GM23338 (cell line): Measurements from ENCODE around the gene GUCA1A. TPM values are rescaled to one million over a fixed set of nuclear protein-coding genes. Genes with fewer than 3 reads are reported as not detected.

ENCODE experiments used
- ATAC-seq: fragments of 200-7000 bp; cut with Tn5 transposase; 3 replicates; pipeline ENCODE4 v1.9.1; 2020
- DNase-seq: peaks from one replicate; pipeline ENCODE4 v3.0.0-alpha.2; 2015; ENCODE audit warnings: low spot score
- H2AFZ ChIP-seq: fragments of 200-600 bp; sonication (generic); 2 replicates; pipeline ENCODE4 v1.8.0; 2016; ENCODE audit warnings: antibody characterized with exemption, mild to moderate bottlenecking, moderate library complexity
- H3F3A ChIP-seq: fragments of 200-600 bp; sonication (generic); replicated peaks from 2 replicates; pipeline ENCODE4 v1.8.0; 2017; ENCODE audit warnings: antibody characterized with exemption, mixed run types, low read depth
- H3K27ac ChIP-seq: fragments of 200-600 bp; sonication (generic); 2 replicates; pipeline ENCODE4 v1.6.1; 2016; ENCODE audit warnings: low read depth
- H3K27me3 ChIP-seq: fragments of 200-600 bp; sonication (generic); 2 replicates; pipeline ENCODE4 v1.8.0; 2016; ENCODE audit warnings: mild to moderate bottlenecking, mixed run types, moderate library complexity; ENCODE audit not compliant: insufficient read depth
- H3K36me3 ChIP-seq: fragments of 200-600 bp; sonication (generic); 2 replicates; pipeline ENCODE4 v1.8.0; 2016; ENCODE audit warnings: mild to moderate bottlenecking; ENCODE audit not compliant: insufficient read depth
- H3K4me1 ChIP-seq: fragments of 200-600 bp; sonication (generic); 2 replicates; pipeline ENCODE4 v1.8.0; 2016; ENCODE audit warnings: mild to moderate bottlenecking, moderate library complexity; ENCODE audit not compliant: insufficient read depth
- H3K4me2 ChIP-seq: fragments of 200-600 bp; sonication (generic); 2 replicates; pipeline ENCODE4 v1.7.1; 2017; ENCODE audit warnings: mixed run types
- H3K4me3 ChIP-seq: fragments of 200-600 bp; sonication (generic); 2 replicates; pipeline ENCODE4 v1.6.1; 2016; ENCODE audit warnings: mixed run types
- H3K79me2 ChIP-seq: fragments of 200-600 bp; sonication (generic); replicated peaks from 2 replicates; pipeline ENCODE4 v1.8.0; 2017; ENCODE audit warnings: mild to moderate bottlenecking; ENCODE audit not compliant: insufficient read depth
- H3K9me2 ChIP-seq: fragments of 200-600 bp; sonication (generic); 2 replicates; pipeline ENCODE4 v1.8.0; 2017; ENCODE audit not compliant: insufficient read depth
- H4K20me1 ChIP-seq: fragments of 200-600 bp; sonication (generic); replicated peaks from 2 replicates; pipeline ENCODE4 v1.8.0; 2017; ENCODE audit warnings: mild to moderate bottlenecking; ENCODE audit not compliant: insufficient read depth
- H3K27ac Mint-ChIP-seq: 2 replicates; pipeline ENCODE4 v1.8.0; 2020; ENCODE audit warnings: inconsistent platforms, mild to moderate bottlenecking, moderate library complexity, mixed read lengths
- H3K27me3 Mint-ChIP-seq: 3 replicates; pipeline ENCODE4 v1.8.0; 2022; ENCODE audit warnings: low read depth, mild to moderate bottlenecking, moderate library complexity, mixed read lengths, inconsistent platforms; ENCODE audit not compliant: insufficient read depth, poor library complexity
- H3K36me3 Mint-ChIP-seq: 3 replicates; pipeline ENCODE4 v1.8.0; 2021; ENCODE audit warnings: low read depth, mild to moderate bottlenecking, inconsistent platforms, moderate library complexity, mixed read lengths
- H3K4me1 Mint-ChIP-seq: 3 replicates; pipeline ENCODE4 v1.8.0; 2020; ENCODE audit warnings: mild to moderate bottlenecking, inconsistent platforms, mixed read lengths
- H3K4me3 Mint-ChIP-seq: 3 replicates; pipeline ENCODE4 v1.8.0; 2021; ENCODE audit warnings: moderate library complexity, mild to moderate bottlenecking, inconsistent platforms, mixed read lengths
- H3K9me3 Mint-ChIP-seq: 3 replicates; pipeline ENCODE4 v1.8.0; 2020; ENCODE audit warnings: moderate library complexity, mild to moderate bottlenecking, inconsistent platforms, mixed read lengths
- EZH2phosphoT487 ChIP-seq: fragments of 200-600 bp; sonication (generic); IDR thresholded peaks from one replicate; pipeline ENCODE4 v1.8.1; 2018; ENCODE audit warnings: antibody characterized with exemption; ENCODE audit not compliant: unreplicated experiment
- JUNB ChIP-seq: IDR thresholded peaks from one replicate; pipeline ENCODE4 v1.6.1; 2016; ENCODE audit warnings: antibody characterized with exemption; ENCODE audit not compliant: unreplicated experiment
- POLR2AphosphoS5 ChIP-seq: IDR thresholded peaks from 2 replicates; pipeline ENCODE4 v1.6.1; 2016; ENCODE audit warnings: antibody characterized with exemption, low read depth
- ZNF331 ChIP-seq: fragments of 250-450 bp; sonication (Bioruptor Pico); IDR thresholded peaks from 2 replicates; pipeline ENCODE4 v1.5.0; 2020; ENCODE audit warnings: low read depth, mild to moderate bottlenecking, moderate library complexity
- polyA plus RNA-seq: library from polyadenylated mRNA; unstranded; fragments of >200 nt; fragmentation: Nextera tagmentation; extraction: Ambion mirVana; gene quantifications from 2 replicates; pipeline ENCODE4 v1.2.1, GENCODE V29; 2016
- total RNA-seq: library from RNA; depleted of rRNA; stranded (reverse); fragments of >200 nt; shearing (Covaris generic); gene quantifications from 2 replicates; pipeline ENCODE4 v1.2.3, GENCODE V29; 2014
- TF ChIP-seq, protein P1 (sequence below): IDR thresholded peaks from 2 replicates; pipeline ENCODE4 v1.6.1; 2016; ENCODE audit warnings: antibody characterized with exemption
- TF ChIP-seq, protein P2 (sequence below): IDR thresholded peaks from one replicate; pipeline ENCODE4 v1.6.1; 2018; ENCODE audit warnings: antibody characterized with exemption; ENCODE audit not compliant: unreplicated experiment
- TF ChIP-seq, protein P3 (sequence below), 2 experiments: fragments of 200-600 bp in 1 of 2; sonication (generic) in 1 of 2; conservative IDR thresholded peaks; 2 replicates each; pipeline versions ENCODE4 v1.5.1 to v1.6.1; 2016 to 2017; ENCODE audit warnings: antibody characterized with exemption in 2 of 2, low read depth in 2 of 2, mild to moderate bottlenecking in 2 of 2, moderate library complexity in 1 of 2

The GUCA1A gene
- total and polyA plus RNA-seq, 2 experiments from 2014 or later: 5.2 to 10.6 TPM

DNA sequence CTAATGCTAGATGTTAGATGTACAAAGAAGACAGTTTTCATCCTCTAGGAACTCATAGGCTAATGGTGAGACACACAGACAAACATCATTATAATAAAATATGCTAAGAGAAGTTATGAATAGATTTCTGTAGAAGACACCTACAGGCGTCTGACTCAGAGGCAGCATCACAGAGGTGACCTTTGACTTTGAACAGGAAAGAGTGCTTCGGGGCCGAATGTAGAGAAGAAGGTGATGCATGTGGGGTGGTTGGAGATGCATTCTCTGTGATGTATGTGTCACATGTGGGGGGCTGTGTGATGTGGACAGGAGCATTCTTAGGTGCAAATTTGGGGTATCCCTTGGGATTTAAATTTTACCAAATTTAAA is 6.8 kb downstream of the GUCA1A start:
- H3K36me3 ChIP-seq: no peaks in the 10 kb centered on the region
- peaks cover 16% of the 10 kb centered on the region for H3F3A ChIP-seq
- no peaks in the 10 kb centered on the region for H3K36me3 Mint-ChIP-seq
- H3K4me2 ChIP-seq: no peak overlapping the region
- H3K27ac ChIP-seq: no peak overlapping the region
- H3K79me2 ChIP-seq: no peaks in the 10 kb centered on the region
- DNase-seq (no peak), ATAC-seq (no peak)
- H3K27me3 Mint-ChIP-seq: peaks cover 10% of the 10 kb centered on the region
- no peaks in the 10 kb centered on the region for H3K27me3 ChIP-seq
- H3K27ac Mint-ChIP-seq: no peak overlapping the region
- H3K9me2 ChIP-seq: no peaks in the 10 kb centered on the region
- H3K4me3 Mint-ChIP-seq: peak overlapping the region; percentile 77; the same call in 1 of the 3 replicates
- no peak overlapping the region for H3K4me3 ChIP-seq
- H3K4me1 Mint-ChIP-seq: peaks cover 48% of the 10 kb centered on the region
- H3K9me3 Mint-ChIP-seq: no peaks in the 10 kb centered on the region
- TF ChIP-seq EZH2phosphoT487: no peak
- peaks cover 27% of the 10 kb centered on the region for H3K4me1 ChIP-seq
- H4K20me1 ChIP-seq: no peaks in the 10 kb centered on the region
- no peak overlapping the region for H2AFZ ChIP-seq

DNA sequence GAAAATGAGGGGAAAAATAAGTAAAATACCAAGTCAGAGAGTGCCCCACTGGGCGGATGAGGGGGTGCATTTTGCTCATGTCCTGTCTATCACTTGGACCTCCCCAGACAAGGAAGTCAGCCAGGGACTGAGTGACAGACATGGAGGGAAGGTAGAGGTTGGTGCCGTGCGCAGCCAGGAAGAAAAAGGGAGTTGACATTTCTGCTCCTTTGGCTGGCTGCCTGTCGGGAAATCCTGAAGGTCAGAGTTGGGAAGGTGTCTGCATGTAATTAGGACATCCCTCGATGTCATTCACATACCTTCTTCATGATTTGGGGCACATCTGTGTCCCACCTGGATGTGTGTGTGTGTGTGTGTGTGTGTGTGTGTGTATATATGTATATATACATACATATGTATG is 8.9 kb downstream of the GUCA1A start:
- no peaks in the 10 kb centered on the region for H3K27me3 ChIP-seq

DNA sequence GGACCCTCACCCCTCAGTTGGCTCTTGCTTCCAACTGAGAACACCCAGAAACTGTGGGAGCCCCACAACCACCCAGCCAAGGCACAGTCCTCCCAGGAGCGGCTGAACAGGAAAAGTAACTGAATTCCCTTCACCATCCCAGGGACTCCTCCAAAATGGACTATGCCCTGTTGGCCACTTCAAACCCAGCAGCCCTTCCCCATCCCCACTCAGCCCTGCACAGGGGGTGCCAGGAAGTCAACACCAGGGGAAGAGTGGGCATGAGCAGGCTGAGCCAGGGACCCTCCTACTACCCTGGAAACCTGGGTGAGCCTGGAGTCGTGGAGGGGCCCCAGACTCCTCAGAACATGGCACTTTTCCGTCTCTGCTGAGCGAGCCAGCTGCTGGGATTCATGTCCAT is 11.3 kb downstream of the GUCA1A start:
- Histone ChIP-seq H3K36me3 (no peaks in the 10 kb centered on the region), H3K4me3 (no peak overlapping the region), H4K20me1 (no peaks in the 10 kb centered on the region), H3K4me1 (peaks cover 8% of the 10 kb centered on the region), H3K4me2 (no peak overlapping the region), H3K79me2 (no peaks in the 10 kb centered on the region), H3K9me2 (no peaks in the 10 kb centered on the region), H3K27ac (no peak overlapping the region), H3K27me3 (no peaks in the 10 kb centered on the region), H3F3A (no peaks in the 10 kb centered on the region; the same call in 1 of the 2 replicates), H2AFZ (no peak overlapping the region)
- Mint-ChIP-seq H3K36me3 (no peaks in the 10 kb centered on the region), H3K4me1 (peaks cover 30% of the 10 kb centered on the region), H3K27ac (no peak overlapping the region), H3K9me3 (no peaks in the 10 kb centered on the region), H3K27me3 (peaks cover 12% of the 10 kb centered on the region), H3K4me3 (no peak overlapping the region)
- ATAC-seq (no peak), DNase-seq (no peak)
- TF ChIP-seq JUNB (no peak), ZNF331 (CRISPR knock-in tag) (no peak), POLR2AphosphoS5 (no peak)
- TF ChIP-seq, protein P1, sequence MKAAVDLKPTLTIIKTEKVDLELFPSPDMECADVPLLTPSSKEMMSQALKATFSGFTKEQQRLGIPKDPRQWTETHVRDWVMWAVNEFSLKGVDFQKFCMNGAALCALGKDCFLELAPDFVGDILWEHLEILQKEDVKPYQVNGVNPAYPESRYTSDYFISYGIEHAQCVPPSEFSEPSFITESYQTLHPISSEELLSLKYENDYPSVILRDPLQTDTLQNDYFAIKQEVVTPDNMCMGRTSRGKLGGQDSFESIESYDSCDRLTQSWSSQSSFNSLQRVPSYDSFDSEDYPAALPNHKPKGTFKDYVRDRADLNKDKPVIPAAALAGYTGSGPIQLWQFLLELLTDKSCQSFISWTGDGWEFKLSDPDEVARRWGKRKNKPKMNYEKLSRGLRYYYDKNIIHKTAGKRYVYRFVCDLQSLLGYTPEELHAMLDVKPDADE: no peak
- TF ChIP-seq, protein P2, sequence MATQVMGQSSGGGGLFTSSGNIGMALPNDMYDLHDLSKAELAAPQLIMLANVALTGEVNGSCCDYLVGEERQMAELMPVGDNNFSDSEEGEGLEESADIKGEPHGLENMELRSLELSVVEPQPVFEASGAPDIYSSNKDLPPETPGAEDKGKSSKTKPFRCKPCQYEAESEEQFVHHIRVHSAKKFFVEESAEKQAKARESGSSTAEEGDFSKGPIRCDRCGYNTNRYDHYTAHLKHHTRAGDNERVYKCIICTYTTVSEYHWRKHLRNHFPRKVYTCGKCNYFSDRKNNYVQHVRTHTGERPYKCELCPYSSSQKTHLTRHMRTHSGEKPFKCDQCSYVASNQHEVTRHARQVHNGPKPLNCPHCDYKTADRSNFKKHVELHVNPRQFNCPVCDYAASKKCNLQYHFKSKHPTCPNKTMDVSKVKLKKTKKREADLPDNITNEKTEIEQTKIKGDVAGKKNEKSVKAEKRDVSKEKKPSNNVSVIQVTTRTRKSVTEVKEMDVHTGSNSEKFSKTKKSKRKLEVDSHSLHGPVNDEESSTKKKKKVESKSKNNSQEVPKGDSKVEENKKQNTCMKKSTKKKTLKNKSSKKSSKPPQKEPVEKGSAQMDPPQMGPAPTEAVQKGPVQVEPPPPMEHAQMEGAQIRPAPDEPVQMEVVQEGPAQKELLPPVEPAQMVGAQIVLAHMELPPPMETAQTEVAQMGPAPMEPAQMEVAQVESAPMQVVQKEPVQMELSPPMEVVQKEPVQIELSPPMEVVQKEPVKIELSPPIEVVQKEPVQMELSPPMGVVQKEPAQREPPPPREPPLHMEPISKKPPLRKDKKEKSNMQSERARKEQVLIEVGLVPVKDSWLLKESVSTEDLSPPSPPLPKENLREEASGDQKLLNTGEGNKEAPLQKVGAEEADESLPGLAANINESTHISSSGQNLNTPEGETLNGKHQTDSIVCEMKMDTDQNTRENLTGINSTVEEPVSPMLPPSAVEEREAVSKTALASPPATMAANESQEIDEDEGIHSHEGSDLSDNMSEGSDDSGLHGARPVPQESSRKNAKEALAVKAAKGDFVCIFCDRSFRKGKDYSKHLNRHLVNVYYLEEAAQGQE: no peak
- TF ChIP-seq, protein P3, sequence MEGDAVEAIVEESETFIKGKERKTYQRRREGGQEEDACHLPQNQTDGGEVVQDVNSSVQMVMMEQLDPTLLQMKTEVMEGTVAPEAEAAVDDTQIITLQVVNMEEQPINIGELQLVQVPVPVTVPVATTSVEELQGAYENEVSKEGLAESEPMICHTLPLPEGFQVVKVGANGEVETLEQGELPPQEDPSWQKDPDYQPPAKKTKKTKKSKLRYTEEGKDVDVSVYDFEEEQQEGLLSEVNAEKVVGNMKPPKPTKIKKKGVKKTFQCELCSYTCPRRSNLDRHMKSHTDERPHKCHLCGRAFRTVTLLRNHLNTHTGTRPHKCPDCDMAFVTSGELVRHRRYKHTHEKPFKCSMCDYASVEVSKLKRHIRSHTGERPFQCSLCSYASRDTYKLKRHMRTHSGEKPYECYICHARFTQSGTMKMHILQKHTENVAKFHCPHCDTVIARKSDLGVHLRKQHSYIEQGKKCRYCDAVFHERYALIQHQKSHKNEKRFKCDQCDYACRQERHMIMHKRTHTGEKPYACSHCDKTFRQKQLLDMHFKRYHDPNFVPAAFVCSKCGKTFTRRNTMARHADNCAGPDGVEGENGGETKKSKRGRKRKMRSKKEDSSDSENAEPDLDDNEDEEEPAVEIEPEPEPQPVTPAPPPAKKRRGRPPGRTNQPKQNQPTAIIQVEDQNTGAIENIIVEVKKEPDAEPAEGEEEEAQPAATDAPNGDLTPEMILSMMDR (conservative IDR thresholded peaks at IDR 0.05; ENCODE audit: low read depth in 2 of 2): no peak

More for the DNA sequence above, 8.9 kb downstream of the GUCA1A start:
- peaks cover 21% of the 10 kb centered on the region for H3K4me1 ChIP-seq
- no peaks in the 10 kb centered on the region for H3K9me3 Mint-ChIP-seq
- H3K4me3 ChIP-seq: no peak overlapping the region
- no peaks in the 10 kb centered on the region for H3K36me3 ChIP-seq
- peaks cover 16% of the 10 kb centered on the region for H3K27me3 Mint-ChIP-seq
- ATAC-seq: no peak
- no peaks in the 10 kb centered on the region for H3K79me2 ChIP-seq
- DNase-seq: no peak
- H3K4me1 Mint-ChIP-seq: peaks cover 50% of the 10 kb centered on the region
- H3K27ac ChIP-seq: no peak overlapping the region
- no peaks in the 10 kb centered on the region for H3K9me2 ChIP-seq
- peaks cover 12% of the 10 kb centered on the region for H3F3A ChIP-seq
- no peak overlapping the region; the same call in 1 of the 2 replicates for H3K27ac Mint-ChIP-seq
- no peak overlapping the region for H3K4me2 ChIP-seq
- H2AFZ ChIP-seq: no peak overlapping the region
- no peaks in the 10 kb centered on the region for H3K36me3 Mint-ChIP-seq
- H4K20me1 ChIP-seq: no peaks in the 10 kb centered on the region
- TF ChIP-seq, protein P2: no peak
- TF ChIP-seq POLR2AphosphoS5: no peak
- H3K4me3 Mint-ChIP-seq: no peak overlapping the region; the same call in 2 of the 3 replicates
